K562 (cell line): ENCODE data around the gene ZNF189.

Experiments used
- DIDO1 ChIP-seq: fragments of 450-650 bp; IDR thresholded peaks from 2 replicates; pipeline ENCODE4 v1.6.1; 2016; ENCODE audit warnings: low read depth, missing biosample characterization, missing genetic modification characterization
- ETV6 ChIP-seq, 3 experiments: fragments of 150-350 bp in 1 of 3; sonication (generic) in 1 of 3; formaldehyde crosslinking in 1 of 3; IDR thresholded peaks; 2 replicates each; pipeline versions ENCODE4 v1.6.1 to v1.8.0; 2014 to 2022; ENCODE audit warnings: borderline replicate concordance in 2 of 3, low read depth in 2 of 3, antibody characterized with exemption in 1 of 3, low read length in 1 of 3, mild to moderate bottlenecking in 1 of 3, missing genetic modification reagents in 1 of 3
- HDAC3 ChIP-seq: fragments of 450-650 bp; IDR thresholded peaks from 2 replicates; pipeline ENCODE4 v1.6.1; 2018; ENCODE audit warnings: borderline replicate concordance, mild to moderate bottlenecking, moderate library complexity; ENCODE audit not compliant: partially characterized antibody
- JUN ChIP-seq, 2 experiments: sonication (generic) in 1 of 2; formaldehyde crosslinking in 1 of 2; IDR thresholded peaks; 2 replicates each; pipeline versions ENCODE4 v1.6.1 to v1.8.0; 2012 to 2022; ENCODE audit warnings: borderline replicate concordance in 2 of 2, mild to moderate bottlenecking in 2 of 2, improper control_type of control experiment in 1 of 2, low read depth in 1 of 2, low read length in 1 of 2, missing genetic modification reagents in 1 of 2
- PHF8 ChIP-seq: fragments of 200-600 bp; sonication (generic); IDR thresholded peaks from 2 replicates; pipeline ENCODE4 v1.6.1; 2012; ENCODE audit warnings: mixed run types, mild to moderate bottlenecking, inconsistent platforms, low read length, moderate library complexity, borderline replicate concordance
- POLR2AphosphoS5 ChIP-seq: IDR thresholded peaks from 2 replicates; pipeline ENCODE4 v1.6.1; 2011; ENCODE audit warnings: mild to moderate bottlenecking, low read depth, low read length, moderate library complexity; ENCODE audit not compliant: control insufficient read depth, insufficient read depth
- TCF7 ChIP-seq: sonication (generic); IDR thresholded peaks from 2 replicates; pipeline ENCODE4 v1.6.1; 2016; ENCODE audit warnings: antibody characterized with exemption, borderline replicate concordance
- ZNF140 ChIP-seq: fragments of 250-450 bp; sonication (Bioruptor Pico); IDR thresholded peaks from 2 replicates; pipeline ENCODE4 v1.8.0; 2021; ENCODE audit warnings: moderate library complexity, mild to moderate bottlenecking, inconsistent platforms
- TF ChIP-seq, protein P1 (sequence below): fragments of 200-800 bp; sonication (Bioruptor generic); IDR thresholded peaks from 2 replicates; pipeline ENCODE4 v1.6.1; 2017; ENCODE audit warnings: missing genetic modification characterization, missing compliant biosample characterization
- TF ChIP-seq, protein P2 (sequence below): fragments of 450-650 bp; IDR thresholded peaks from 2 replicates; pipeline ENCODE4 v1.6.1; 2016
- TF ChIP-seq, protein P3 (sequence below): sonication (generic); formaldehyde crosslinking; IDR thresholded peaks from 2 replicates; pipeline ENCODE4 v1.8.1; 2023; ENCODE audit warnings: mild to moderate bottlenecking, missing genetic modification reagents, moderate library complexity
- TF ChIP-seq, protein P4 (sequence below), 3 experiments: IDR thresholded peaks in 2 of 3; conservative IDR thresholded peaks in 1 of 3; 2 replicates each; pipeline ENCODE4 v1.5.1; 2011 to 2012; ENCODE audit warnings: low read length in 3 of 3, mild to moderate bottlenecking in 3 of 3, control low read depth in 2 of 3, improper control_type of control experiment in 1 of 3, inconsistent platforms in 1 of 3, low read depth in 1 of 3, mixed read lengths in 1 of 3, moderate library complexity in 1 of 3; ENCODE audit not compliant: insufficient read depth in 2 of 3
- TF ChIP-seq, protein P5 (sequence below): fragments of 250-450 bp; sonication (Bioruptor Pico); IDR thresholded peaks from 2 replicates; pipeline ENCODE4 v1.4.0; 2020
- TF ChIP-seq, protein P6 (sequence below): sonication (generic); formaldehyde crosslinking; IDR thresholded peaks from 2 replicates; pipeline ENCODE4 v1.5.0; 2020; ENCODE audit warnings: missing genetic modification reagents

DNA sequence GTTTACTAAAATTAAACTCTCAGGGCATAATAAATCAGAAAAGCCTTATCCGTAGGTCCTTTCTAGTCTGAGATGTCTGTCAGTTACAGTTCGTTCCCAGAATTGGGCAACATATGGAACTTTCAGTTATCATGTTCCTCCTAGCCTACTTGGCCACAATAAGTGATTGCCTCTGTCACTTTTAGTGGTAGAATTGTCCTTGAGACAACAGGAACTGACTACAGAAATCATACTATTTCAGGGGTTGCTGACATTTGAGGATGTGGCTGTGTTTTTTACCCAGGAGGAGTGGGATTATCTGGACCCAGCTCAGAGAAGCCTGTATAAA, 956 bp downstream of the ZNF189 start:
- TF ChIP-seq, protein P1, sequence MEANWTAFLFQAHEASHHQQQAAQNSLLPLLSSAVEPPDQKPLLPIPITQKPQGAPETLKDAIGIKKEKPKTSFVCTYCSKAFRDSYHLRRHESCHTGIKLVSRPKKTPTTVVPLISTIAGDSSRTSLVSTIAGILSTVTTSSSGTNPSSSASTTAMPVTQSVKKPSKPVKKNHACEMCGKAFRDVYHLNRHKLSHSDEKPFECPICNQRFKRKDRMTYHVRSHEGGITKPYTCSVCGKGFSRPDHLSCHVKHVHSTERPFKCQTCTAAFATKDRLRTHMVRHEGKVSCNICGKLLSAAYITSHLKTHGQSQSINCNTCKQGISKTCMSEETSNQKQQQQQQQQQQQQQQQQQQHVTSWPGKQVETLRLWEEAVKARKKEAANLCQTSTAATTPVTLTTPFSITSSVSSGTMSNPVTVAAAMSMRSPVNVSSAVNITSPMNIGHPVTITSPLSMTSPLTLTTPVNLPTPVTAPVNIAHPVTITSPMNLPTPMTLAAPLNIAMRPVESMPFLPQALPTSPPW (CRISPR knock-in tag): no peak
- TF ChIP-seq HDAC3 (no peak), JUN (IDR thresholded peaks at IDR 0.05; ENCODE audit: borderline replicate concordance, low read depth, low read length) (no peak), JUN (CRISPR knock-in tag; IDR thresholded peaks at IDR 0.05; ENCODE audit: borderline replicate concordance) (no peak), DIDO1 (tag) (no peak), PHF8 (no peak), TCF7 (no peak), ETV6 (IDR thresholded peaks at IDR 0.05; ENCODE audit: borderline replicate concordance in 1 of 2, low read depth in 2 of 2, low read length in 1 of 2) (no peak), ETV6 (CRISPR knock-in tag; IDR thresholded peaks at IDR 0.05; ENCODE audit: borderline replicate concordance) (no peak), POLR2AphosphoS5 (no peak), ZNF140 (no peak)
- TF ChIP-seq, protein P2, sequence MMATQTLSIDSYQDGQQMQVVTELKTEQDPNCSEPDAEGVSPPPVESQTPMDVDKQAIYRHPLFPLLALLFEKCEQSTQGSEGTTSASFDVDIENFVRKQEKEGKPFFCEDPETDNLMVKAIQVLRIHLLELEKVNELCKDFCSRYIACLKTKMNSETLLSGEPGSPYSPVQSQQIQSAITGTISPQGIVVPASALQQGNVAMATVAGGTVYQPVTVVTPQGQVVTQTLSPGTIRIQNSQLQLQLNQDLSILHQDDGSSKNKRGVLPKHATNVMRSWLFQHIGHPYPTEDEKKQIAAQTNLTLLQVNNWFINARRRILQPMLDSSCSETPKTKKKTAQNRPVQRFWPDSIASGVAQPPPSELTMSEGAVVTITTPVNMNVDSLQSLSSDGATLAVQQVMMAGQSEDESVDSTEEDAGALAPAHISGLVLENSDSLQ: no peak
- TF ChIP-seq, protein P3, sequence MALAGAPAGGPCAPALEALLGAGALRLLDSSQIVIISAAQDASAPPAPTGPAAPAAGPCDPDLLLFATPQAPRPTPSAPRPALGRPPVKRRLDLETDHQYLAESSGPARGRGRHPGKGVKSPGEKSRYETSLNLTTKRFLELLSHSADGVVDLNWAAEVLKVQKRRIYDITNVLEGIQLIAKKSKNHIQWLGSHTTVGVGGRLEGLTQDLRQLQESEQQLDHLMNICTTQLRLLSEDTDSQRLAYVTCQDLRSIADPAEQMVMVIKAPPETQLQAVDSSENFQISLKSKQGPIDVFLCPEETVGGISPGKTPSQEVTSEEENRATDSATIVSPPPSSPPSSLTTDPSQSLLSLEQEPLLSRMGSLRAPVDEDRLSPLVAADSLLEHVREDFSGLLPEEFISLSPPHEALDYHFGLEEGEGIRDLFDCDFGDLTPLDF (CRISPR knock-in tag): no peak
- TF ChIP-seq, protein P4, sequence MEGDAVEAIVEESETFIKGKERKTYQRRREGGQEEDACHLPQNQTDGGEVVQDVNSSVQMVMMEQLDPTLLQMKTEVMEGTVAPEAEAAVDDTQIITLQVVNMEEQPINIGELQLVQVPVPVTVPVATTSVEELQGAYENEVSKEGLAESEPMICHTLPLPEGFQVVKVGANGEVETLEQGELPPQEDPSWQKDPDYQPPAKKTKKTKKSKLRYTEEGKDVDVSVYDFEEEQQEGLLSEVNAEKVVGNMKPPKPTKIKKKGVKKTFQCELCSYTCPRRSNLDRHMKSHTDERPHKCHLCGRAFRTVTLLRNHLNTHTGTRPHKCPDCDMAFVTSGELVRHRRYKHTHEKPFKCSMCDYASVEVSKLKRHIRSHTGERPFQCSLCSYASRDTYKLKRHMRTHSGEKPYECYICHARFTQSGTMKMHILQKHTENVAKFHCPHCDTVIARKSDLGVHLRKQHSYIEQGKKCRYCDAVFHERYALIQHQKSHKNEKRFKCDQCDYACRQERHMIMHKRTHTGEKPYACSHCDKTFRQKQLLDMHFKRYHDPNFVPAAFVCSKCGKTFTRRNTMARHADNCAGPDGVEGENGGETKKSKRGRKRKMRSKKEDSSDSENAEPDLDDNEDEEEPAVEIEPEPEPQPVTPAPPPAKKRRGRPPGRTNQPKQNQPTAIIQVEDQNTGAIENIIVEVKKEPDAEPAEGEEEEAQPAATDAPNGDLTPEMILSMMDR (IDR thresholded peaks at IDR 0.05 in 2 of 3, conservative IDR thresholded peaks at IDR 0.05 in 1 of 3; ENCODE audit: insufficient read depth in 2 of 3, low read depth in 1 of 3, low read length in 3 of 3): no peak
- TF ChIP-seq, protein P5, sequence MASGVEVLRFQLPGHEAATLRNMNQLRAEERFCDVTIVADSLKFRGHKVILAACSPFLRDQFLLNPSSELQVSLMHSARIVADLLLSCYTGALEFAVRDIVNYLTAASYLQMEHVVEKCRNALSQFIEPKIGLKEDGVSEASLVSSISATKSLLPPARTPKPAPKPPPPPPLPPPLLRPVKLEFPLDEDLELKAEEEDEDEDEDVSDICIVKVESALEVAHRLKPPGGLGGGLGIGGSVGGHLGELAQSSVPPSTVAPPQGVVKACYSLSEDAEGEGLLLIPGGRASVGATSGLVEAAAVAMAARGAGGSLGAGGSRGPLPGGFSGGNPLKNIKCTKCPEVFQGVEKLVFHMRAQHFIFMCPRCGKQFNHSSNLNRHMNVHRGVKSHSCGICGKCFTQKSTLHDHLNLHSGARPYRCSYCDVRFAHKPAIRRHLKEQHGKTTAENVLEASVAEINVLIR (CRISPR knock-in tag): no peak
- TF ChIP-seq, protein P6, sequence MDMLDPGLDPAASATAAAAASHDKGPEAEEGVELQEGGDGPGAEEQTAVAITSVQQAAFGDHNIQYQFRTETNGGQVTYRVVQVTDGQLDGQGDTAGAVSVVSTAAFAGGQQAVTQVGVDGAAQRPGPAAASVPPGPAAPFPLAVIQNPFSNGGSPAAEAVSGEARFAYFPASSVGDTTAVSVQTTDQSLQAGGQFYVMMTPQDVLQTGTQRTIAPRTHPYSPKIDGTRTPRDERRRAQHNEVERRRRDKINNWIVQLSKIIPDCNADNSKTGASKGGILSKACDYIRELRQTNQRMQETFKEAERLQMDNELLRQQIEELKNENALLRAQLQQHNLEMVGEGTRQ (CRISPR knock-in tag): no peak
